Measurements from ENCODE around the gene SLC13A2. TPM values are rescaled to one million over a fixed set of nuclear protein-coding genes. Genes with fewer than 3 reads are reported as not detected.

Gene SLC13A2
- total RNA-seq, 1 experiment from 2014 or later: 0.57 TPM

DNA sequence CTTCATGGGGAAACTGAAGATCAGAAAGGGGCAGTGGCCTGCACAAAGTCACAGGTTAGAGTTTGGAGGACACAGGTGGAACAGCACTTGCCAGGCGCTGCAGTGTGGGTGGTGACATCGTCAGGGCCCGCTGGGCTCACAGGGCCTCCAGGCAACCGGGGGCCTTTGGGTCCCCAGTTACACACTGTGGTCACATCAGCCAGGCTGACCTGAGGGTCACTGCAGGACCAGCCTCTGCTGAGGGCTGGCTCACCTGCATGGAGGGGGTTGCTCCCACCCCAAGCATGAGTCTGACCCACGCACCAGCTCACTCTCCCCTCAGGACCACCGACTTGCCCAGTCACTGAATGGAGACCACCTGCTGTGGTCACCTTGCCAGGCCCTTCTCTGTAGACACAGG is 49.7 kb downstream of the SLC13A2 start:
- TF ChIP-seq CTCF (IDR thresholded peaks at IDR 0.05; ENCODE audit: insufficient read depth in 1 of 2, low read depth in 1 of 2, low read length in 1 of 2, severe bottlenecking in 1 of 2, unreplicated experiment in 1 of 2): no peak
- Histone ChIP-seq H3K4me3 (ENCODE audit: low read depth, low read length) (no peak overlapping the region), H3K9me3 (no peaks in the 10 kb centered on the region), H3K36me3 (ENCODE audit: control insufficient read depth, insufficient read depth, low read length) (no peaks in the 10 kb centered on the region), H3K4me1 (peaks cover 37% of the 10 kb centered on the region), H3K27me3 (replicated peaks; ENCODE audit: control insufficient read depth, insufficient read depth, low read length) (no peaks in the 10 kb centered on the region)
- Mint-ChIP-seq H3K27ac (ENCODE audit: unreplicated experiment) (peak overlapping the region; percentile 97), H3K36me3 (ENCODE audit: insufficient read depth, unreplicated experiment) (peaks cover 7% of the 10 kb centered on the region), H3K4me3 (ENCODE audit: unreplicated experiment) (no peak overlapping the region), H3K4me1 (ENCODE audit: low read depth, unreplicated experiment) (peaks cover 22% of the 10 kb centered on the region), H3K9me3 (ENCODE audit: unreplicated experiment) (no peaks in the 10 kb centered on the region), H3K27me3 (ENCODE audit: insufficient read depth, unreplicated experiment) (no peaks in the 10 kb centered on the region)
- ChIA-PET POLR2A (no interaction called here), CTCF (no interaction called here)
- intact Hi-C loops (cut with micrococcal nuclease; ENCODE audit: unreplicated experiment): no loop called here
- no TSS peak for BruUV-seq (replicated peaks)
- no peak for DNase-seq

DNA sequence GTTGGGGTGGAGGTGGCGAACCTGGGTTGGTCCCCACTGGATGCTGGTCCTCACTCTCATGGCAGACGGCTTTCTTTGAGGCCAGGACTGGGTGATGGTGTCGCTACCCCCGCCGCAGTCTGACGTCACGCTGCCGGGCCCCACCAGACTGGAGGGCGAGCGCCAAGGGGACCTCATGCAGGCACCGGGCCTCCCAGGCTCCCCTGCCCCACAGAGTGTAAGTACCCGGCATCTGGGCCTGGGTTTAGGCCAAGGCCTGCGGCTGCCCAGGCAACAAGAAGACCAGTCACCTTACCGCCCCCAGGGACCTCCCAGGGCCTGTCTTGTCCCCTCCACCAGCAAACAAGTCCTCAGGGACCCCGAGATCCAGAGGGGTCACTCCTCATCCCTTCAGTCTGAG is 50.4 kb downstream of the SLC13A2 start:
- H3K27ac Mint-ChIP-seq (ENCODE audit: unreplicated experiment): peak overlapping the region; percentile 97
- ChIA-PET CTCF (no interaction called here), POLR2A (no interaction called here)
- H3K4me1 Mint-ChIP-seq (ENCODE audit: low read depth, unreplicated experiment): peaks cover 22% of the 10 kb centered on the region
- BruUV-seq (replicated peaks): no TSS peak
- Histone ChIP-seq H3K27me3 (replicated peaks; ENCODE audit: control insufficient read depth, insufficient read depth, low read length) (no peaks in the 10 kb centered on the region), H3K4me3 (ENCODE audit: low read depth, low read length) (no peak overlapping the region), H3K36me3 (ENCODE audit: control insufficient read depth, insufficient read depth, low read length) (no peaks in the 10 kb centered on the region), H3K9me3 (no peaks in the 10 kb centered on the region), H3K4me1 (peaks cover 37% of the 10 kb centered on the region)
- intact Hi-C loops (cut with micrococcal nuclease; ENCODE audit: unreplicated experiment): no loop called here
- DNase-seq: no peak
- no peak for TF ChIP-seq CTCF (IDR thresholded peaks at IDR 0.05; ENCODE audit: insufficient read depth in 1 of 2, low read depth in 1 of 2, low read length in 1 of 2, severe bottlenecking in 1 of 2, unreplicated experiment in 1 of 2)
- no peaks in the 10 kb centered on the region for H3K9me3 Mint-ChIP-seq (ENCODE audit: unreplicated experiment)
- H3K36me3 Mint-ChIP-seq (ENCODE audit: insufficient read depth, unreplicated experiment): peaks cover 7% of the 10 kb centered on the region
- H3K4me3 Mint-ChIP-seq (ENCODE audit: unreplicated experiment): no peak overlapping the region
- H3K27me3 Mint-ChIP-seq (ENCODE audit: insufficient read depth, unreplicated experiment): no peaks in the 10 kb centered on the region

- Mint-ChIP-seq H3K4me3 (ENCODE audit: unreplicated experiment) (peak overlapping the region; percentile 39), H3K9me3 (ENCODE audit: unreplicated experiment) (no peaks in the 10 kb centered on the region), H3K4me1 (ENCODE audit: low read depth, unreplicated experiment) (peaks cover 22% of the 10 kb centered on the region), H3K27ac (ENCODE audit: unreplicated experiment) (peak overlapping the region; percentile 97), H3K36me3 (ENCODE audit: insufficient read depth, unreplicated experiment) (peaks cover 7% of the 10 kb centered on the region), H3K27me3 (ENCODE audit: insufficient read depth, unreplicated experiment) (no peaks in the 10 kb centered on the region)
- TSS peak; percentile 29 for BruUV-seq (replicated peaks)
- no peak for TF ChIP-seq CTCF (IDR thresholded peaks at IDR 0.05; ENCODE audit: insufficient read depth in 1 of 2, low read depth in 1 of 2, low read length in 1 of 2, severe bottlenecking in 1 of 2, unreplicated experiment in 1 of 2)
- peaks cover 37% of the 10 kb centered on the region for H3K4me1 ChIP-seq
- peak; percentile 81 to 92 for DNase-seq
- H3K36me3 ChIP-seq (ENCODE audit: control insufficient read depth, insufficient read depth, low read length): no peaks in the 10 kb centered on the region
- CTCF ChIA-PET: interaction anchor here (0.5 to 1.2 kb wide), 3 partner anchors 13 to 246 kb away, joined by 3 to 4 read pairs (median 4); no protein-coding TSS in a partner anchor
- H3K4me3 ChIP-seq (ENCODE audit: low read depth, low read length): no peak overlapping the region
- H3K27me3 ChIP-seq (replicated peaks; ENCODE audit: control insufficient read depth, insufficient read depth, low read length): no peaks in the 10 kb centered on the region
- intact Hi-C loops (cut with micrococcal nuclease; ENCODE audit: unreplicated experiment): loop anchor here (1.0 kb wide), 2 partner anchors 16 to 49 kb away; no protein-coding TSS in a partner anchor
- no peaks in the 10 kb centered on the region for H3K9me3 ChIP-seq
- POLR2A ChIA-PET: interaction anchor here (1.0 to 1.4 kb wide), 2 partner anchors 47 to 76 kb away, joined by 3 read pairs; partner anchors contain the start of gene PIGS
Measured at GRCh38 chr17:28524476-28525424, 51.3 kb downstream of the SLC13A2 start.

Measured in Caco-2 (cell line).